Uterus (tissue), 4 donors: ENCODE measurements around the gene EML5. TPM values are rescaled to one million over a fixed set of nuclear protein-coding genes. Genes with fewer than 3 reads are reported as not detected.

Experiments
- DNase-seq, 2 donors: peaks; one replicate each; pipeline ENCODE4 v3.0.0-alpha.2; 2019 to 2020
- H3K27ac ChIP-seq, 2 donors: fragments of 200-600 bp; sonication (generic); 1 replicate in 1 of 2; 2 replicates in 1 of 2; pipeline ENCODE4 v1.5.1; 2016 to 2018
- H3K27me3 ChIP-seq, 2 donors: fragments of 200-600 bp; sonication (generic); one replicate each; pipeline ENCODE4 v1.5.1; 2018 to 2019; ENCODE audit warnings: control low read depth in 1 of 2
- H3K36me3 ChIP-seq, 2 donors: fragments of 200-600 bp; sonication (generic); one replicate each; pipeline ENCODE4 v1.5.1; 2019; ENCODE audit warnings: control low read depth in 1 of 2
- H3K4me1 ChIP-seq, 2 donors: fragments of 200-600 bp; sonication (generic); one replicate each; pipeline ENCODE4 v1.5.1; 2018 to 2019; ENCODE audit warnings: control low read depth in 1 of 2
- H3K4me3 ChIP-seq, 2 donors: fragments of 200-600 bp; sonication (generic); 1 replicate in 1 of 2; 2 replicates in 1 of 2; pipeline ENCODE4 v1.5.1; 2018 to 2019; ENCODE audit warnings: mild to moderate bottlenecking in 1 of 2
- H3K9me3 ChIP-seq, 2 donors: fragments of 200-600 bp; sonication (generic); one replicate each; pipeline ENCODE4 v1.5.1; 2019; ENCODE audit warnings: control low read depth in 1 of 2
- POLR2A ChIP-seq, 2 donors: fragments of 450-650 bp; IDR thresholded peaks; one replicate each; pipeline ENCODE4 v1.6.1; 2016; ENCODE audit warnings: antibody characterized with exemption in 2 of 2, mild to moderate bottlenecking in 1 of 2, moderate library complexity in 1 of 2
- intact Hi-C: fragments of 100-400 bp; cut with DNase I; formaldehyde crosslinking; loops from one replicate; pipeline ENCODE4 v1.15.1; 2023; ENCODE audit warnings: low total_unique reads
- total RNA-seq, 4 donors: library from RNA; depleted of rRNA in 3 of 4; stranded (reverse); fragments of >200 nt in 3 of 4; gene quantifications; one replicate each; pipeline versions ENCODE4 v1.1.0 to v1.2.4, GENCODE V29; 2014 to 2023
- TF ChIP-seq, protein P1 (sequence below), 4 experiments: fragments of 200-600 bp in 2 of 4; fragments of 450-650 bp in 2 of 4; sonication (generic) in 2 of 4; IDR thresholded peaks; one replicate each; pipeline ENCODE4 v1.5.1; 2016 to 2019; ENCODE audit warnings: antibody characterized with exemption in 4 of 4, mild to moderate bottlenecking in 2 of 4, moderate library complexity in 1 of 4
- donor health status: DM: yes; HTN: yes; CAD: no.

Gene EML5
- total RNA-seq, 4 donors from 2014 or later, result 0.26 to 4.4 (median 2.9) TPM

DNA sequence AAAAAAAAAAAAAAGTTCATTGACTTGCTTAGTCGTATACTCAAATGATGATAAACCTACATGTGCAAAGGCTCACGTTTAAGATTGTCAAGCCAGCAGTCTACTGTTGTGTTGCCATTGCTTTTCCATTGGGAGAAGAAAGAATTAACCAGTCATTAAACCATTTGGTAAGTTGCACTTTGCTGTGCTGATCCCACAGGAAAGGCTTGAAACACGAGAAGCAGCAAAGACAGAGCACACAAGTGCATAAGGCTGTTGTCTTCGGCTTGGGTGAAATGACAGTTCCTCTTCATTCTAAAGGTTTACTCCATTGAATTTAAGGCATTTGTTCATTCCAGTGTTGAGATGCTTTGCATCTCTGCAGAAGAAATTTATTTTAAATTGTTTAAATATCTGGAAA is 179.8 kb downstream of the EML5 start:
- DNase-seq, result no peak
- H3K4me3 ChIP-seq, result no peak overlapping the region
- H3K36me3 ChIP-seq, result no peaks in the 10 kb centered on the region
- no peaks in the 10 kb centered on the region for H3K27me3 ChIP-seq
- no peak overlapping the region for H3K27ac ChIP-seq
- no peak for TF ChIP-seq POLR2A (IDR thresholded peaks at IDR 0.05)
- TF ChIP-seq, protein P1, sequence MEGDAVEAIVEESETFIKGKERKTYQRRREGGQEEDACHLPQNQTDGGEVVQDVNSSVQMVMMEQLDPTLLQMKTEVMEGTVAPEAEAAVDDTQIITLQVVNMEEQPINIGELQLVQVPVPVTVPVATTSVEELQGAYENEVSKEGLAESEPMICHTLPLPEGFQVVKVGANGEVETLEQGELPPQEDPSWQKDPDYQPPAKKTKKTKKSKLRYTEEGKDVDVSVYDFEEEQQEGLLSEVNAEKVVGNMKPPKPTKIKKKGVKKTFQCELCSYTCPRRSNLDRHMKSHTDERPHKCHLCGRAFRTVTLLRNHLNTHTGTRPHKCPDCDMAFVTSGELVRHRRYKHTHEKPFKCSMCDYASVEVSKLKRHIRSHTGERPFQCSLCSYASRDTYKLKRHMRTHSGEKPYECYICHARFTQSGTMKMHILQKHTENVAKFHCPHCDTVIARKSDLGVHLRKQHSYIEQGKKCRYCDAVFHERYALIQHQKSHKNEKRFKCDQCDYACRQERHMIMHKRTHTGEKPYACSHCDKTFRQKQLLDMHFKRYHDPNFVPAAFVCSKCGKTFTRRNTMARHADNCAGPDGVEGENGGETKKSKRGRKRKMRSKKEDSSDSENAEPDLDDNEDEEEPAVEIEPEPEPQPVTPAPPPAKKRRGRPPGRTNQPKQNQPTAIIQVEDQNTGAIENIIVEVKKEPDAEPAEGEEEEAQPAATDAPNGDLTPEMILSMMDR (IDR thresholded peaks at IDR 0.05), result no peak
- intact Hi-C loops, result no loop called here
- no peaks in the 10 kb centered on the region for H3K9me3 ChIP-seq
- peaks cover 4 to 6% of the 10 kb centered on the region in 2 donors for H3K4me1 ChIP-seq

DNA sequence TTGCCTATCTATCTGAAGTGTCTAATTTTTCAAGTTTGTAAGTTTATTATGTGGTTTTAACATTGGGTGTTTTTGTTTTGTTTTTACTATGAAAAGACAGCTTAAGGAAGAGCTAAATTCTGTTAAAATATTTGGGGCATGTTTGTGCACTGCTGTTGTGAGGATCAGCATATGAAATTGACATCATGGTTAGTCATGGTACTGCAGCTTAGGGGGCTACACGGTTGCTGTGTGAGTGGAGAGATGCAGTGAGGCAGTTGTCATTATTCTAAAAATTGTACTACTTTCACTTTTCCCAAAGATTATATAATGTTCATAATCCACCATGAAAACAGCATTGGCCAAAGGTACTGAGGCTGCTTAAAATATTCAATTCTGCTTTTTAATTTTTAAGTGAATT is 180.9 kb downstream of the EML5 start:
- H3K36me3 ChIP-seq, result no peaks in the 10 kb centered on the region
- intact Hi-C loops, result no loop called here

DNA sequence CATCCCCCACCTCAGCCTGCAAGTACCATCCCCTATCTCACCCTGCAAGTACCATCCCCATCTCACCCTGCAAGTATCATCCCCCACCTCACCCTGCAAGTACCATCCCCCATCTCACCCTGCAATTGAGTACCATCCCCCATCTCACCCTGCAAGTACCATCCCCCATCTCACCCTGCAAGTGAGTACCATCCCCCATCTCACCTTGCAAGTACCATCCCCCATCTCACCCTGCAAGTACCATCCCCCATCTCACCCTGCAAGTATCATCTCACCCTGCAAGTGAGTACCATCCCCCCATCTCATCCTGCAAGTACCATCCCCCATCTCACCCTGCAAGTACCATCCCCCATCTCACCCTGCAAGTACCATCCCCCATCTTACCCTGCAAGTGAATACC is 184.9 kb downstream of the EML5 start:
- Histone ChIP-seq H3K4me3 (no peak overlapping the region), H3K36me3 (no peaks in the 10 kb centered on the region), H3K27me3 (no peaks in the 10 kb centered on the region), H3K4me1 (no peaks in the 10 kb centered on the region), H3K27ac (no peak overlapping the region), H3K9me3 (no peaks in the 10 kb centered on the region)
- TF ChIP-seq POLR2A (IDR thresholded peaks at IDR 0.05), result no peak
- DNase-seq, result no peak
- intact Hi-C loops, result no loop called here

More for the DNA sequence above, 180.9 kb downstream of the EML5 start:
- no peak for TF ChIP-seq POLR2A (IDR thresholded peaks at IDR 0.05)
- DNase-seq, result no peak
- Histone ChIP-seq H3K4me1 (peaks cover 4 to 6% of the 10 kb centered on the region in 2 donors), H3K27ac (no peak overlapping the region), H3K4me3 (no peak overlapping the region), H3K9me3 (no peaks in the 10 kb centered on the region), H3K27me3 (no peaks in the 10 kb centered on the region)

DNA sequence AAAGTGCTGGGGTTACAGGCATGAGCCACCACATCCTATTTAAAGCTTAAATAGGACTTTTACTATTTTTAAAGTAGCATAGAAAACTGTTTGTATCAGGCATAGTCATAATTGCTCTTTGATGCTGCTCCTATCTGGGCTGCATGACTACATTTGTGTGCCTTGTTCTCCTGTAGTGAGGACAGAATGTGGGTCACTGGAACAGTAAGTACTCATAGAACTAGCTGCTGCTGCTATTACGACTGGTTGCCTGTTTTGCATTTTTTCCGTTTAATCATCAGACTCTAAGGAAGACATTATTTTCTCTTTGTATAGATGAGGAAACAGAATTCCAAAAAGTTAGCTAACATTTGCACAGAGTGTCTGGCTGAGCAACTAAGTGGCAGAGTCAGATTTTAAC is 187.2 kb downstream of the EML5 start:
- Histone ChIP-seq H3K36me3 (no peaks in the 10 kb centered on the region), H3K27me3 (no peaks in the 10 kb centered on the region), H3K4me1 (no peaks in the 10 kb centered on the region), H3K9me3 (no peaks in the 10 kb centered on the region), H3K4me3 (no peak overlapping the region), H3K27ac (no peak overlapping the region)
- intact Hi-C loops, result no loop called here
- no peak for DNase-seq
- TF ChIP-seq POLR2A (IDR thresholded peaks at IDR 0.05), result no peak
- TF ChIP-seq, protein P1 (IDR thresholded peaks at IDR 0.05), result no peak

DNA sequence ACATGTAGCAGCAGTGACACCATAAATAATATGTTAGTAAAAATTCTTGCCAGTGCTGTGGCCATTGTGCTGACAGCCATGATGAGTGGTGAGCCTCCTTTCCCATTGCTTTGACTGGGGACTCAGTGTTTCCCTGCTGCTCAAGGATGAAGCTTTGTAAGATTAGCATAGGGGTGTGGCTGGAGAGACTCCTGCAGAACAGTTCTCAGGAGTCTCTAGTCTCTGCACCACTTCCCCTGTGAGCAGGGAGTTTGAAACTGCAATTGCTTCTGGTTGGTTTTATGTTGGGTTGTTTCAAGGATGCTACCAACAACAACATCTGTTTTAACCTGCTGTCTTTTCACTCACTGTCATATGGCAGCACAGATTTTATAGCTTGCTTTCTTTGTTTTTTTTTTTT is 188.5 kb downstream of the EML5 start:
- Histone ChIP-seq H3K27me3 (no peaks in the 10 kb centered on the region), H3K9me3 (no peaks in the 10 kb centered on the region), H3K27ac (no peak overlapping the region), H3K36me3 (no peaks in the 10 kb centered on the region), H3K4me1 (no peaks in the 10 kb centered on the region), H3K4me3 (no peak overlapping the region)
- TF ChIP-seq, protein P1 (IDR thresholded peaks at IDR 0.05), result no peak
- no peak for TF ChIP-seq POLR2A (IDR thresholded peaks at IDR 0.05)
- DNase-seq, result no peak
- intact Hi-C loops, result no loop called here

DNA sequence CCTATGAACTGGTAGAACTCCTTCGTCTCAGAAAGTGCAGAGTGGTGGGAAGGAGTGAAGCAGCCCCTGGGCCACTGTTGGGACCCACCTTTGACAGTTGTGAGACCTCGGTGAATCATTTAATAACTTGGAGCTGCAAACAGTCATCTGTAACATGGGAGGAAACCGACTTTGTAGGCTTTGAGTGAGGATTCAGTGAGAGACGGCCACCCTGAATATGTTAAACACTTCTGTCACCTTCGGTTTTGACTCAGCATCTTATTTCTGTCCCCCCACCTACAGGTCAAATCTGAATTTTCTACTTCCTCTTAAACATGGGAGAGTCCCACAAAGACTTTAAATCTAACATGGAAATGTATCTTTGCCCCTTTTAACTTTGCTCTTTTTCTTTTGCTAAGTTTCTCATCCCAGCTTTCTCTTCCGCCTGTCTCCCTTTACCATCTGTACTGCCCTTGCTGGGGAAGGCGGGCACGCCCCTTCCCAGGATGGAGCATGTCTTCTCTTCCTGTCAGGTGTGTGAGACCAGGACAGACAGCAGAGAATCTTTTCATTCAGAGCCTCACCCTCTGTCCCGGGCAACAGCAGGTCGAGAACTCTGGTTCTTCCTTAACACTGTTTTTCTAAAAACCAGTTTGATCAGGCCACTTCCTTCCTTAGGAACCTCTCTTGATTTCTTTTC is 192.9 kb downstream of the EML5 start:
- TF ChIP-seq, protein P1 (IDR thresholded peaks at IDR 0.05), result no peak
- no peak for TF ChIP-seq POLR2A (IDR thresholded peaks at IDR 0.05)
- intact Hi-C loops, result no loop called here
- Histone ChIP-seq H3K36me3 (no peaks in the 10 kb centered on the region), H3K4me3 (no peak overlapping the region), H3K27ac (no peak overlapping the region), H3K4me1 (no peaks in the 10 kb centered on the region), H3K27me3 (no peaks in the 10 kb centered on the region), H3K9me3 (no peaks in the 10 kb centered on the region)
- no peak for DNase-seq
